ENCODE measurements around the gene CFAP61.

- TF ChIP-seq CTCF (IDR thresholded peaks at IDR 0.05) (no peak), POLR2A (IDR thresholded peaks at IDR 0.05) (no peak)
Observed at GRCh38 chr20:20289331-20289730, 237.0 kb downstream of the CFAP61 start.

All from thyroid gland (tissue), 4 donors.